HCT116 (cell line): ENCODE data around the gene TANGO6.

ENCODE experiments used
- CTCF ChIP-seq, 3 experiments: fragments of 200-600 bp in 1 of 3; sonication (generic) in 1 of 3; IDR thresholded peaks in 2 of 3; conservative IDR thresholded peaks in 1 of 3; 2 replicates each; pipeline ENCODE4 v1.5.1; 2012 to 2017; ENCODE audit warnings: low read depth in 2 of 3, low read length in 2 of 3, antibody characterized with exemption in 1 of 3, borderline replicate concordance in 1 of 3, control low read depth in 1 of 3, mild to moderate bottlenecking in 1 of 3, mixed read lengths in 1 of 3, mixed run types in 1 of 3, moderate library complexity in 1 of 3; ENCODE audit not compliant: insufficient read depth in 1 of 3
- EZH2 ChIP-seq: fragments of 200-600 bp; sonication (generic); IDR thresholded peaks from 2 replicates; pipeline ENCODE4 v1.6.1; 2017; ENCODE audit warnings: antibody characterized with exemption, mixed run types
- POLR2A ChIP-seq: IDR thresholded peaks from 2 replicates; pipeline ENCODE4 v1.7.0; 2011; ENCODE audit warnings: borderline replicate concordance; ENCODE audit not compliant: insufficient read depth, insufficient read length; ENCODE audit errors: extremely low read depth
- POLR2AphosphoS5 ChIP-seq: IDR thresholded peaks from 2 replicates; pipeline ENCODE4 v1.6.1; 2011; ENCODE audit warnings: mild to moderate bottlenecking, low read depth, low read length, moderate library complexity
- RAD21 ChIP-seq: IDR thresholded peaks from 2 replicates; pipeline ENCODE4 v1.6.1; 2012; ENCODE audit warnings: low read depth, mild to moderate bottlenecking
- SP1 ChIP-seq: IDR thresholded peaks from 2 replicates; pipeline ENCODE4 v1.6.1; 2012; ENCODE audit warnings: low read depth
- YY1 ChIP-seq: IDR thresholded peaks from 2 replicates; pipeline ENCODE4 v1.6.1; 2011; ENCODE audit warnings: low read length, low read depth, moderate library complexity, mild to moderate bottlenecking; ENCODE audit not compliant: insufficient replicate concordance; ENCODE audit errors: extremely low read depth

DNA sequence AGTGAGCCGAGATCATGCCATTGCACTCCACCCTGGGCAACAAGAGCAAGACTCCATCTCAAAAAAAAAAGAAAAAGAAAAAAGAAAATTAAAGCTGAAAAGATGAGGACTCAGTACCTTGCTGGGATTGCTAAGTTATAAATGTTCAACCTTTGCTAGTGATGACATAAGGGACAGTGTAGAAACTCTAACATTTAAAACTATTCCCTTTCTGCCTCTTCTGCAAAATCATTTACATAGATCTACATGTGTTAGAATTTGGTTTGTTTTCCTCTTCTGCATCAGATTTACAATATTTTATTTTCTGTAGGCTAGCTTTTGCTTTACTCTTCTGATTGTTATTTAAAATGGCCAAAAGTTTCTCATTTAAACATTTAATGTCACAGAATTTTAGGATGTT, 212.6 kb downstream of the TANGO6 start:
- TF ChIP-seq POLR2AphosphoS5 (no peak), EZH2 (no peak), CTCF (IDR thresholded peaks at IDR 0.05 in 2 of 3, conservative IDR thresholded peaks at IDR 0.05 in 1 of 3; ENCODE audit: borderline replicate concordance in 1 of 3, insufficient read depth in 1 of 3, low read depth in 2 of 3, low read length in 2 of 3) (no peak), RAD21 (no peak), SP1 (no peak), POLR2A (no peak), YY1 (no peak)
